Measurements from ENCODE around the gene RCE1. TPM values are rescaled to one million over a fixed set of nuclear protein-coding genes. Genes with fewer than 3 reads are reported as not detected.

RCE1 gene
- total RNA-seq, 4 donors from 2014 or later, result 9.5 to 14.8 (median 11.7) TPM

DNA sequence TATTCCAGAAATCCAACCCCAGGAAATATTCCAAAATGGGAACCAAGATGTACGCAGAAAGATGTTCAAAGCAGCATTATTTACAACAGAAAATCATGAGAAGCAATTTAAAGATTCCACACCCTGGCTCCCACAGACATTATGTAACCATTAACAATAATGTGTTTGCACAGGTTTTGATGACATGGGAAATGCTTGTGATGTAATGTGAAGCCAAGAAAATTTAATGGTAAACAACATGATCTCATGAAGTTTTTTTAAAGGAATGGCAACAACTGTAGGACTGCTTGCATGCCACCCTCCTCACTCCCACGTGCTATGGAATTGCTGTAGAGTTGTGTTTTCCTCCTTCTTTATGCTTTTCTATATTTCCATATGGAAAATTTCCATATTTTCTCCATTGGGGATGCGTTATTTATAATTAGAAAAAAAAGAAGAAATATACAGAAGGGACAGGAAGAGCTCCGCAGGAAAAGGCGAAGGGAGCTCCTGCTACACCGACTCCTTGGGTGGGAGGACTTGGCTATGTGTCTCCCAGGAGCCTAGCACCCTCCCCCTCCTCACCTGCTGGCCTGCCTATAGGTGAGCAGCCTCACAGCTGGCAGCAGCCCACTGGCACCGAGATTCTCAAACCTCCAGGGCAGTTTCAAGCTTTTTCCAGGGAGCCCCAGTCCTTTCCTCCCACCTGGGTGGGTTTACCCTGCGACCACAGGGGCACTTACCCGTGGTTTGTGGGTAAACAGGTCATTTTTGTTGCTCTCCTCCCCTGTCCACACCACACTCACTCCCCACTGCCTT, 34.5 kb downstream of the RCE1 start:
- Histone ChIP-seq H3K4me1 (peaks cover 0 to 21% (median 3%) of the 10 kb centered on the region in 3 donors), H3K4me3 (no peak overlapping the region), H3K27me3 (no peaks in the 10 kb centered on the region), H3K27ac (no peak overlapping the region), H3K36me3 (no peaks in the 10 kb centered on the region), H3K9me3 (no peaks in the 10 kb centered on the region)
- TF ChIP-seq EP300 (IDR thresholded peaks at IDR 0.05) (no peak), POLR2AphosphoS5 (IDR thresholded peaks at IDR 0.05) (no peak), POLR2A (IDR thresholded peaks at IDR 0.05) (no peak)
- TF ChIP-seq, protein P1, sequence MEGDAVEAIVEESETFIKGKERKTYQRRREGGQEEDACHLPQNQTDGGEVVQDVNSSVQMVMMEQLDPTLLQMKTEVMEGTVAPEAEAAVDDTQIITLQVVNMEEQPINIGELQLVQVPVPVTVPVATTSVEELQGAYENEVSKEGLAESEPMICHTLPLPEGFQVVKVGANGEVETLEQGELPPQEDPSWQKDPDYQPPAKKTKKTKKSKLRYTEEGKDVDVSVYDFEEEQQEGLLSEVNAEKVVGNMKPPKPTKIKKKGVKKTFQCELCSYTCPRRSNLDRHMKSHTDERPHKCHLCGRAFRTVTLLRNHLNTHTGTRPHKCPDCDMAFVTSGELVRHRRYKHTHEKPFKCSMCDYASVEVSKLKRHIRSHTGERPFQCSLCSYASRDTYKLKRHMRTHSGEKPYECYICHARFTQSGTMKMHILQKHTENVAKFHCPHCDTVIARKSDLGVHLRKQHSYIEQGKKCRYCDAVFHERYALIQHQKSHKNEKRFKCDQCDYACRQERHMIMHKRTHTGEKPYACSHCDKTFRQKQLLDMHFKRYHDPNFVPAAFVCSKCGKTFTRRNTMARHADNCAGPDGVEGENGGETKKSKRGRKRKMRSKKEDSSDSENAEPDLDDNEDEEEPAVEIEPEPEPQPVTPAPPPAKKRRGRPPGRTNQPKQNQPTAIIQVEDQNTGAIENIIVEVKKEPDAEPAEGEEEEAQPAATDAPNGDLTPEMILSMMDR (IDR thresholded peaks at IDR 0.05), result no peak
- WGBS, 2 donors (ENCODE audit: low coverage in 1 of 2), result 80 to 88% methylated on average over 8 to 9 of the region's 9 CpGs
- no peak for ATAC-seq

- TF ChIP-seq EP300 (IDR thresholded peaks at IDR 0.05), result no peak
- no peak for TF ChIP-seq POLR2AphosphoS5 (IDR thresholded peaks at IDR 0.05)
- TF ChIP-seq, protein P1 (IDR thresholded peaks at IDR 0.05), result no peak
- no peak for TF ChIP-seq POLR2A (IDR thresholded peaks at IDR 0.05)
- H3K36me3 ChIP-seq, result no peaks in the 10 kb centered on the region
- H3K4me3 ChIP-seq, result no peak overlapping the region
- no peaks in the 10 kb centered on the region for H3K27me3 ChIP-seq
- H3K27ac ChIP-seq, result no peak overlapping the region
- no peaks in the 10 kb centered on the region for H3K9me3 ChIP-seq
- WGBS, 2 donors (ENCODE audit: low coverage in 1 of 2), result 38% methylated on average over 5 of the region's 12 CpGs; no CpG with 5 or more reads in 1 of the 2 donors
- no peak for ATAC-seq
- H3K4me1 ChIP-seq, result peaks cover 0 to 28% (median 6%) of the 10 kb centered on the region in 3 donors
Measured at GRCh38 chr11:66878474-66878873, 35.2 kb downstream of the RCE1 start.

DNA sequence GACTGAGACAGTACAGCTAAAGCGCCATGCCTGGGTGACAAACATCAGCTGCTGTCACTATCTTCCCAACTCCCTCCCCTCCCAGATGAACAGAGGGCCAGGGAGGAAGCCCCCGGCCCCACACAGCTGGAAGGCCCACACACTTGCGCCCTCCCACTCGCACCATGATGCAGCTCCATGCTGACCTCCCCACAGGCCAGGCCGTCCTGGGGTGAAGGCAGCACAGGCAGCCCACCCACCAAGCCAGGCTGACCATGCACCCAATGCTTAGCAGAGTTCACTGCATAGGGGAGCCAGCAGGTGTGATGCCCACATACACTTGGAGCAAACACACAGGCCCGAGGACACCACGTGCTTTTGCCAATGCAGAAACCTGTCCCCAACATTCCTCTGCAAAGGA, 35.8 kb downstream of the RCE1 start:
- H3K36me3 ChIP-seq, result no peaks in the 10 kb centered on the region
- H3K9me3 ChIP-seq, result no peaks in the 10 kb centered on the region
- WGBS, 2 donors (ENCODE audit: low coverage in 1 of 2), result 100% methylated on average over 1 of the region's 7 CpGs; no CpG with 5 or more reads in 1 of the 2 donors
- TF ChIP-seq, protein P1 (IDR thresholded peaks at IDR 0.05), result no peak
- TF ChIP-seq POLR2A (IDR thresholded peaks at IDR 0.05), result no peak
- TF ChIP-seq EP300 (IDR thresholded peaks at IDR 0.05), result no peak
- TF ChIP-seq POLR2AphosphoS5 (IDR thresholded peaks at IDR 0.05), result no peak
- no peak overlapping the region for H3K4me3 ChIP-seq
- no peak for ATAC-seq
- peaks cover 0 to 31% (median 6%) of the 10 kb centered on the region in 3 donors for H3K4me1 ChIP-seq
- no peak overlapping the region for H3K27ac ChIP-seq
- H3K27me3 ChIP-seq, result no peaks in the 10 kb centered on the region

DNA sequence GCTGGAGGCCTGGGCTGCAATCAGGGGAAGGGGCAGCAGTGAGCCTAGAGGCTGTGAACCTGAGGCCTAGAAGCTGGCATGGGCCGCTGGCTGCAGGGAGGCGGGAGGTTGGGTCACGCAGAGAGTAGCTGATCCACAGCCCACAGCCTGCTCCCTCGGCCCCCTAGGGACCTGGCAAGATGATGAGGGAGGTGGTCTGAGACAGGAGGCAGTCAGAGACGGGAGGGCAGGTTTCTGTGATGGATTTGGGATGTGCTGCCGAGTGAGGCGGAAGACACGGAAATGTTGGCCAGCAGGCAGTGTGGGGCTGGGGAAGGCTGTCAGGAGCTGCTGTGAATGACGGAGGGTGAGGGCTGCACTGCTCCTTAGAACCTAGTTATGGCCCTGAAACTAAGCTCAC, 36.3 kb downstream of the RCE1 start:
- H3K27me3 ChIP-seq, result no peaks in the 10 kb centered on the region
- no peak for ATAC-seq
- no peaks in the 10 kb centered on the region for H3K36me3 ChIP-seq
- no peak overlapping the region for H3K4me3 ChIP-seq
- no peaks in the 10 kb centered on the region for H3K9me3 ChIP-seq
- WGBS, 2 donors (ENCODE audit: low coverage in 1 of 2), result 100% methylated on average over 2 of the region's 9 CpGs; no CpG with 5 or more reads in 1 of the 2 donors
- no peak overlapping the region for H3K27ac ChIP-seq
- peaks cover 0 to 31% (median 6%) of the 10 kb centered on the region in 3 donors for H3K4me1 ChIP-seq
- TF ChIP-seq, protein P1 (IDR thresholded peaks at IDR 0.05), result no peak
- TF ChIP-seq POLR2AphosphoS5 (IDR thresholded peaks at IDR 0.05), result no peak
- no peak for TF ChIP-seq EP300 (IDR thresholded peaks at IDR 0.05)
- no peak for TF ChIP-seq POLR2A (IDR thresholded peaks at IDR 0.05)

DNA sequence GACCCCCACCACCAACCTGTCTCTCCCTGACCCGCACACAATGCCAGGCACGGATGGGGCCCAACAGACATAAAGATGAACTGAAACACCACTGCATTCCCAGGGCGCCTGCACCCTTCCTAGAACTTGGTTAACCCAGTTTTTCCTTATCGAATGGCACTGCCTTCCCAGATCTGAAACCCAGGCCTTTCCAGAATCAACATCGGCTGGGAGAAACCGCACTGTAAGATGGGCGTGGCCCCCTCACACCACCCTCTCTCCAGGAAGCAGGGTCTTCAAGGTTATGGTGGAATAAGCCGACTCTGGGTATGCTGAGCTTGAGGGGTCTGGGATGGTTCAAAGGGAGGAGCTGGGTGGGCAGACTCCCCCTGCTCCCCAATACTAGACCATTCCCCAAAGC, 36.8 kb downstream of the RCE1 start:
- no peak for TF ChIP-seq EP300 (IDR thresholded peaks at IDR 0.05)
- no peak for TF ChIP-seq POLR2A (IDR thresholded peaks at IDR 0.05)
- H3K9me3 ChIP-seq, result no peaks in the 10 kb centered on the region
- 96 to 98% methylated on average over 4 to 5 of the region's 8 CpGs for WGBS, 2 donors (ENCODE audit: low coverage in 1 of 2)
- no peak overlapping the region for H3K27ac ChIP-seq
- H3K4me1 ChIP-seq, result peaks cover 0 to 31% (median 6%) of the 10 kb centered on the region in 3 donors
- H3K27me3 ChIP-seq, result no peaks in the 10 kb centered on the region
- ATAC-seq, result no peak
- no peak overlapping the region for H3K4me3 ChIP-seq
- no peaks in the 10 kb centered on the region for H3K36me3 ChIP-seq

Data from gastroesophageal sphincter (tissue), 4 donors.